Activated T-helper 1 cell treated with Interleukin-2 at 50 U/mL for 16 hours (primary cell): Measurements from ENCODE around the gene IRF2.

ENCODE experiments used
- DNase-seq: peaks from one replicate; pipeline ENCODE4 v3.0.0-alpha.2; 2020; ENCODE audit warnings: low read depth

IRF2 gene

DNA sequence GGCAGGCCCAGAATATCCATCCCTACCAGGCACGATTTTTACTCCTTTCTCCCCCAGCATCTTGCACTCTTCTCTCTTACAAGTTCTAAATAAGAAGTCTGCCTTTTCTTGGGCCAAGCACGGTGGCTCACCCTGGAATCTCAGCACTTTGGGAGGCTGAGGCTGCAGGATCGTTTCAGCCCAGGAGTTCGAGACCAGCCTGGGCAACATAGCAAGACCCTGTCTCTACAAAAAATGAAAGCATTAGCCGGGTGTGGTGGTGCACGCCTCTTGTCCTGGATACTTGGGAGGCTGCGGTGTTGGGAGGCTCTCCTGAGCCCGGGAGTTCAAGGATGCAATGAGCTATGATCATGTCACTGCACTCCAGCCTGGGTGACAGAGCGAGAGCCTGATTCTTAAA, 64.8 kb downstream of the IRF2 start:
- no peak for DNase-seq

DNA sequence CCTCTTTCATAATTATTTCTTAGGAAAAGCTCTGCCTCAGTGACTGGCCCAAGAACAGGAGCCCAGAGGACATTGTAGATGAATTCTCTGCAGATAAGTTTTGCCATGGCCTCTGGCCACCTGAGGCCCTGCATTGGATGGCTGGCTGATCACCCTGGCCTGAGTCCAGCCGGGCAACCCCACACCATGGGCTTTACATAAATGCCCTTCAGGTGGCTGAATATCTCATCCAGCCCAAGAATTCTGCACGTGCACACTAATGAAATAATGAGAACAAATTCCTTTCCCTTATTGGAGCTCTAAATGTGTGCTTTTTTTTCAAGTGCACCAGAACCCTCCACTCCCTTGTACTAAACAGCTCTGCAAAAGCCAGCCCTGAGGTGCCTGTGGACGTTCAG, 65.7 kb downstream of the IRF2 start:
- no peak for DNase-seq

DNA sequence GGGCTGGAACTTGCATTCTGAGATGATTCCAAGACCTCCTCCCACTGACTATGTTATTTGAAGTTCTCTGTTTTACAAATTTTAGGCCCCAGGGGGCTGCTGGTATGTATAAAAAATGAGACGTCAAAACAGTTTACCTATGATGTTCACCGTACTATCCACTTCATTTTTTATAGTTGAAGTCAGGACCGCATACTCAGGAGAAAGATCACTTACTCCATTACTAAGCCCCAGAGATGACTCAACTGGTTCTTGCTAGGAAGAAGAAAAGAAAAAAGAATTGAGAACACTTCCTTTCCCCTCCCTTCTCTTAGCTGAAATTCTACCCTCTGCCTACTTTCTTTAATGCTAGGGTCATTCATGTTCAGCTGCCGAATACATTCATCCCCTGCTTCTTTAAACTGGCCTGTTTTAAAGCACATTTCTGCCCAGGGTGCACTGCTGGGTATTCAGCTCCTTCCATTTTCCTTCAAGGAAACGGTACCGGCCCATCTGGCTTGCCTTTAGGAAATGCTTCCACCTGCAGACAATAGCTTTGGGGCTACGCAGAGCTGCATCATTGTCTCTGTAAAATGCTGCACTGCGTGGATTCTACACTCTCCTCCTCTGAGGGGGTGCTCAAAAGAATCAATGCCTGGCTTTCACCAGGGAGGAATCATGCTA, 66.2 kb downstream of the IRF2 start:
- DNase-seq = no peak

DNA sequence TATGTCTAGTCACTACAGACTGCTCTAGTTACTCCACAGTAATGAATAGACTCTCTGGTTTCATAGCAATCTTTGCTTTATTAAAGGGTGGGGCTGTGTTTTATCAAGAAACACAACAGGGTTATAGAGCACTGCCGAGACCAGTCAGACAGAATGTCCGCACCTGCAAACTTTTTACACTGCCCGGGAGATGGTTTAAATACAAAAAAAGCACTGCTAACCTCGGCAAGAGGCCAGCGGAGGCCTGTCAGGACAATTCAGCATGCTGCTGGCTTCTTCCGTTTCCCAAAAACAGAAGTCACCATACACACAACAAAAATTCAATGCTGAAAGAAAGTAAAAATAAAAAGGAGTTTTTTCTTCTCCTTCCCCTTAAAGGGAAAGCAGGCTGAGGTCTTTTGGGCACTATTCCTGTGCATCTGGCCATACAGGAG, 67.4 kb downstream of the IRF2 start:
- DNase-seq = no peak

DNA sequence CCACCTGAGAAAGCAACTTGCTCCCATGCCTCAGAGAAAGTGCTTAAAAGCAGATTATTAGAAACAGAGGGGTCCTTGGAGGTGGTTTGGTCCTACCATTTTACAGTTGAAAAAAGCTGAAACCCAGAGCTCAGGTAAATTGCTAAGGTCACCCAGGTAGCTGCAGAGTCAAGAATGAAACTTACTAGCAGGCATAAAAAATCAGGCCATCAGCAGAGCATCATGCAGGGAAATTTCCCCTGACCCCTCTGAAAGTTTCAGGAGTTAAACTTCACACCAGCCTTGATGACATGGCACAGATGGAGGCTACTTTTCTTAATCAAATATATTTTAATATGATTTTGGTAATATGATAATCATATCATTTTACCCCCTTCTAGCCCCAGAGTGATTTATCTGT, 70.3 kb downstream of the IRF2 start:
- DNase-seq = no peak

DNA sequence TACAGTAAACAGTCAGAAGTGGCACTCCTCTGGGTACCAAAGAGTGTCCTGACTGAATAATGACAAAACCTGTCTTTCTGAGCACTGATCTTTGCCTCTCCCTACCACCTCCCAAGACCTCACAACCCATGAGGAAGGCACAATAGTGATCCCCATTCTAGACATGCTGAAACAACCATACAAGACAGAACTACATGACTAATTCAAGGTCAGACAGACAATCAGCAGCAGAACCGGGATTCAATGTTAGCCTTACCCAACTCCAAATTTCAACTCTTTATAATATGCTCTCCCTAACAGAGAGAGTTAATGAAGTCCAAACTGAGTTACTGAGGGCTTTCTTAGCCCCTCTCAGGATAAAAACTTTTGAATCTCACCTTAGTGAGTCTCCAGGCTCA, 71.0 kb downstream of the IRF2 start:
- DNase-seq = no peak

DNA sequence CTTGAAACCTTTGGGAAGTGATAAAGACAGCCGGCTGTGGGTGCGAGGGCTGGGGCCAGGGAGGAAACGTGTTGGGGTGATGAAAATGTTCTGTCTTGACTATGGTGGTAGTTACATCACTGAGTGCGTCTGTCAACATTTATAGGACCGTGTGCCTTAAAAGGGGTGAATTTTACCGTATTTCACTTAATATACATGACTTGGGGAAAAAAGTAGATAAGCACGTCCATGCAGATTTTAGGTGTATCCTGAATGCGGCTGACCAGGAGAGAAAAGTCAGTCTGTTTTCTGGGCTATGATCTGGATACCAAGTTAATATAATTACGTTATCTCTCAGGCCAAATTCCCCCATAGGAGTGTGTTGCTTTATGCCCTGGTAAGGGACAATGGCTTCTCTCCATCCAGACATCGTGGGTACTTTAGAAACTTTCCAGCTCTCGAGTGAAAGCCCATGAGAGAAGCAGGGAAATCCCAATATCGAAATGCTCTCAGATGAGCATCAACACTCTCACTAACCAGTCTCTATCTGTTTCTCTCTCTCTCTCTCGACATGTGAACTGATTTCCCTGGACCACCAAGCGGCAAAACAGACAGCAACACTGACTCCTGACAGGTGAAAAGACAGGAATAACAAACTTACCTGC, 71.5 kb downstream of the IRF2 start:
- DNase-seq = no peak

DNA sequence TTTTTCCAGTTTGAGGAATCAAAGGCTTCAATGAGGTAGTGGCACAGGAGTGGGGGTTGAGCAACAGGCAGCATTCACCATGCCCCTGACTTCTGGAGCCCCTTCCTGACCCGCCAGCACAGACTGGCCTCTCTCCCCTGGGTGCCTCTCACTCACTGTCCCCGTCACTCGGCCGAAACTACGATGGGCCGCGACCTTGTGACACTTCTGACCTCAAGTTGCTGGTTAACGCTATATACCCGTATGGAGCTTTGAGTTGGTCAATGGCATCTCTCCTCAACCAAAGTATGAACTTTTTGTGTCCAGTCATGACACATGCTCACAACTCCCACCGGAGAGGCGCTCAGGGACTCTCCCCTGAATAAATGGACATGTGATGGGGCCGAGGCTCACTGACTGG, 72.1 kb downstream of the IRF2 start:
- DNase-seq = no peak

DNA sequence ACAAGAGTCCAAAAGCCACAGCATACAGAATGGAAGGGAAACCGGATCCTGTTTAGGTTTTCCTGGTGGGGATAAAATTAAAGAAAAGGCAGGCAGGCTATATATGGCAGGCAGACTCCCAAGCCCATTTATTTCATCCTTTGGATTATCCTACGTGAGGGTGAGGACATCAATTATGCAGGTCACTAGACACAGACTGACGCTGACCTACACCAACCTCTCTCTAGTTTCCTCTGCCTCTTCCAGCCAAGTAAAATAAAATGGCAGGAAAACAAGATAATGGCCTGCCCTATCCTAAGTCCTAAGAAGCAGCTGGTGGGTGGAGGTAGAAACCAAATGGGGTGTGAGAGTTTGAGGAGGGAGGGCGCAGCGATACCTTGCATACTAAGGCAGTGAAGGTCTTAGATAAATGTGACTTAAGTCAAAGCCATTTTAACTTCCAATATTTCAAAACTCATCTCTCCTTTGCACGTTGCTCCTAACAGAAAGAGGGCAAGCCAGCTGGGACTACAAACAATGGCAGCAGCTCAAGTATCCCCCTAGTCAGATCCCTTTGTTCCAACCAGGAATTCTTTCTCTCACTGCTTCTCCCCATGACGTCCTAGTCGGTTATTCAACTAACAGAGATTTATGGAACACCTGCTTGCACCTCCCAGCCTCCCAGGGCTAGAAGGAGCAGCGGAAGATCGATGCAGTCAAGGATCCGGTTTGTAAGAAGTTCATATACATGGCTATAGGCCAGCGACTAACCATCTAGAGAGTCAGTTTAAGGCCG, 72.8 kb downstream of the IRF2 start:
- no peak for DNase-seq

DNA sequence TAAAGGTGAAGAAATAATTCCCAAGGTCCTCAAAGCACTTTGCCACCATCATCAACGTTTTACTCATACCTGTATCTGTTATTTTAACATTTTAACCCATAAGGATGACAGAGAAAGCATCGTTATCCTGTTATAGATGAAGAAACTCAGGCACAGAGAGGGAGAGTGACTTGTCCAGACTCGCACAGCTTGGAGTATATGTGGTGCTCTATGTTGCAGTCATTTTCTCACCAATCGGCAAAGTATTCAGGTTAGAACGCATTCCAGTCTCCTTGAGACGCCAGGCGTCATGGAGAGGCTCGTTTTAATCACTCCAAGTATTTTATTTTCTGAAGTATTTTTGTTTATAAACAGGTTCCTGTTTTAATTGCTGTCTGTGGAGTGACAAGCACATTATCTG, 73.5 kb downstream of the IRF2 start:
- no peak for DNase-seq

DNA sequence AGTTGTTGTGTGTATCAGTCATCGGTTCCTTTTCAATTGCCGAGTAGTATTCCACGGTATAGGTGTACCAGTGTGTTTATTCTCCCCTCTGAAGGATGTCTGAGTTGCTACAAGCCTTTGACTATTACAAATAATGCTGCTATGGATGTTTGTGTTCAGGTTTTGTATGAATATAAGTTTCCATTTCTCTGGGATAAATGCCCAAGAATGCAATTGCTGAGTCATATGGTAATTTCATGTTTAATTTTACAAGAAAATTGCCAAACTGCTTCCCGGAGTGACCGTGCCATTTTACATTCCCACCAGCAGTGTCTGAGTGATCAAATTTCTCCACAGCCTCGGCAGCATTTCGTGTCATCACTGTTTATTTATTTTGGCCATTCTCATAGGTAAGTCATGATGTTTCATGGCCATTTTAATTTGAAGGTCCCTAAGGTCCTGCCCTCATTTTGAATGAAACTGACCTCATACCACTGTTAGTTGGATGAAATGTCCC, 73.9 kb downstream of the IRF2 start:
- DNase-seq = no peak

DNA sequence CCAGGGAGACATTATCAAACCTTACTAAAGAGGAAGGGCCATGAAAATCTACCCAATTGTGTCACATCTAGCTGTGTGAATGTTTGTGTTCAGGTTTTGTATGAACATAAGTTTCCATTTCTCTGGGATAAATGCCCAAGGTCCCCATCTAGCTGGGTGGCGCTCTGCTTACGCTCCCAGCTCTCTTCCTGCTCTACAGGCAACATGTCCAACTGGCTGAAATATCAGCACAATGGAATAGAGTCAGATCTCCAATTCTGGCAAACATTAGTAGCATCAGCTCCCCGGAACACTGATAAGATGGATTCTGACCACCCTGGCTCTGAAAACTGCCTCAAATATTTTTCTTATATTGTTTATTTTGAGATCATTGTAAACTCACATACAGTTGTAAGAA, 74.8 kb downstream of the IRF2 start:
- no peak for DNase-seq

DNA sequence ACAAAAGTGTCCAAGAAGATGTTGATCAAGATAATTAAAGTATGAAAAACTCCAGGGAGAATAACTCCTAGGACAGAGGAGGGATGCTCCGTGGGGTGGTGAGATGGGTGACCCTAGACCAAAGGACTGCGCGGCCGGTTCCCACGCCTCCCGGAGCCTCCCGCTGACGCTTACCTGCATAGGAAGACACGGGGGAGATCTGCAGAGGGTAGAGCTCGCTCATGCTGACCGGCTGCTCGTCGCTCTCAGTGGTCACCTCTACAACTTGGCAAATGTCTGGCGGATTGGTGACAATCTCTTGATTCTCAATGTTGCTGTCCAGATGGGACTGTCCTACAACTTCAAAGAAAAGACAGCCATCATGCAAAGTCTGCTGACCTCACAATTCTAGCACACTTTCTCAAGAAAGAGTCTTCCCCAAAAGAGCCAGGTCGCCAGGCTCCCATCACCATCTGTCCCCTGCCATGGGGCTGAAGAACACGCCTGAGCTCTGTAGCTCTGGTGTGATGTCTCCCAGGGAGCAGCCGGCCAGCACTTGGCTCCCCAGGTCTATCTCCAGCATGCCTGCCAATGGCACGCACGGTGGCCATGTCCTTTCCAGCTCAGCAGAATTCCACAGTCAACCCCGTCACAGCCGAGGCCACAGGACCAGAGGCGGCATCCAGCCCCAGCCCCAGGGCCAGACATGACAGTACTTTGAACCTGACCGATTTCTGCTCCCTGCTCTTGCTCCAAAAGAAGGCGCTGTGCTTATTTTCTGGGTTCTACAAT, 75.4 kb downstream of the IRF2 start:
- no peak for DNase-seq

DNA sequence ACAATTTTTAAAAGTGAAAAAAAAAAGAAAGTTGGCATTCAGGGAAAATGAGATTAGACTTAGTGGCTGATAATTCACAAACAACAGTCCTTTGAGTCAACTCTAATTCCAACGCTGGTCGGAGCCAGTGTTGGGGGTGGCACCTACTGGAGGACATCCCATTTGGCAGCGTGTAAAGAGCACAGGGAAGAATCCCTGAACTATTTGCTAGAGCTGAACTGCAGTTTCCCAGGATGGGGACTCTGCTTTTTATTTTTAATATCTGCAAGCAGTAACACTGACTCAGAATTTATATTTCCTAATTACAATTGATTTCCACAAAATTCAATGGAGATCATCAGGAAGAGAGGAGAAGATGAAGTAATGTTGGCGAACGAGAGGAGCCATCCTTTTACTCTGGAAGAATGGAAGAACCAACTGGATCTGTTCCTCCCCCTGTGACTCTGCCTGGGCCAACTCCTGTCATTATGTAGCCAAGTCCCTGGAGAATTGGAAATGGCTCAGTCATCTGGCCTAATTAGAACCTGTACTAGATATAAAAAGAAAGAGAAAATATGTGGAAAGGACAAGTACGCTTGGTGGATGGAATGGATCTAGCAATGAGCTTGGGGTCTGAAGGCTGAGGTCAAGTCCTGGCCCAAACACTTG, 76.7 kb downstream of the IRF2 start:
- no peak for DNase-seq

DNA sequence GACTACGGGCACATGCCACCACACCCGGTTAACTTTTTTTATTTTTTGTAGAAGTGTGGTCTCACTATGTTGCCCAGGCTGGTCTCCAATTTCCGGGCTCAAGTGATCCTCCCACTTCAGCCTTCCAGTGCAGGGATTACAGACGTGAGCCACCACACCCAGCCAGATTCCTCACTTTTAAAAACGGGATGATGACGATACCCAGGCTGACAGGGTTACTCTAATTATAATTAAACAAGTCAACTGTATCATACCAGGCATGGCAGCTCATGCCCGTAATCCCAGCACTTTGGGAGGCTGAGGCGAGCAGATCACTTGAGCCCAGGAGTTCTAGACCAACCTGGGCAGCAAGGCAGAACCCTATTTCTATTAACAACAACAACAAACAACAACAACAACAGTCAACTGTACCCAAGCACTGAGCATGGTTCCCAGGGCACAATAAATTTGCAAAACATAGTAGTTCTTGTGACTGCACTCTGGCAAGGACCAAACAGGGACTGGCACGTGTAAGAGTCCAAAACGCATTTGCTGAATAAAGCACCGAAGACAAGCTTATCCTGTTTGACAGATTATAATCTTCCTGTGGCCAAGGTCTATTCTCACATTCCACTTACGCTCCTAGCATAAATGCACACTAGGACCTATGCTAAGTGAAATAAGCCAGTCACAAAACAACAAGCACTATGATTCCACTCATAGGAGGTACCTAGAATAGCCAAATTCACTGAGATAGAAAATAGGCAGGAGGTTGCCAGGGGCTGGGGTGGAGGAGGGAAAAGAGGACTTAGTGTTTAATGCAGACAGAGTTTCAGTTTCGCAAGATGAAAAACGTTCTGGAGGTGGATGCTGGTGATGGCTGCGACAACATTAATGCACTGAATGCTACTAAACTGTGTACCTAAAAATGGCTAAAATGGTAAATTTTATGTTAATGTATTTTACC, 77.5 kb downstream of the IRF2 start:
- no peak for DNase-seq

DNA sequence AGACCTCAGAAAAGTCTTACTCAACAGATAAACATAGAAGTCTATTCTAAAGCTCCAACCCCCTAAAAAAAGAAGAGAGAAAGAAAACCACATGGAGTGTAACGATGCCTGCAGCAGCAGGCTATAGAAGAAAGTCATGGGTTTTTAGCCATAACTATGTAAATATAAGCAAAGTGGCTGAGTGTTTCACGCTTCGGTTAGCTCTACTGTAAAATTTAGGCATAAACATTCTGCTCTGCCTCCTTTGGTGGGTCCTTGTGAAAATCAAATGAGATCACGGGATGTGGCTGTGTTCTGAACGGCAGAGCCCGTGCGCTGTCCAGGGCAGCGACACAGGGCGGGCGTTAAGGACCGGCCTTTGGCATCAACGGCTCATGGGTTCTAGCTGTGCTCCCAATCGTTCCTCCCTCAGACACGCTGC, 78.4 kb downstream of the IRF2 start:
- DNase-seq = no peak

DNA sequence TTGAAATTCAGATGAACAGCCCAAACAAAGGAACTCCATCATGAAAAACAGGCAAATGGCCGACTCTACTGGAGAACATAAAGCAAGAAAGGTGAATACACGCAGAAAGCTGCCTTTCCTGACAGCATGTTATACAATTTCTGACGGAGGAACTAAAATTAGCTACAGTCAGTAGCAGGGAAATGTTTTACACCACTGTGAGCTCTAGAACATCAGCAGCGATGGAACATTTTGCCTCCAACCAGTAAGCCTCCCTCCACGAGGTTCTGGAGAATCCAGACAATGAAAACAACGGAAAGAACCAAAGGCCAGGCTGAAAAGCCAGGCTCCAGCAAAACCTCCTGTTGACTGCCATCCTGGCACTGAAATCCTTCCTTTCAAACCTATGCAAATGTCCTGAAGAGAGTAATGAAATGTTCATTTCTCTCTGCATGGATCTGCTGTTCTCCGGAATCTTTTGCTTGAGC, 78.9 kb downstream of the IRF2 start:
- DNase-seq = no peak

DNA sequence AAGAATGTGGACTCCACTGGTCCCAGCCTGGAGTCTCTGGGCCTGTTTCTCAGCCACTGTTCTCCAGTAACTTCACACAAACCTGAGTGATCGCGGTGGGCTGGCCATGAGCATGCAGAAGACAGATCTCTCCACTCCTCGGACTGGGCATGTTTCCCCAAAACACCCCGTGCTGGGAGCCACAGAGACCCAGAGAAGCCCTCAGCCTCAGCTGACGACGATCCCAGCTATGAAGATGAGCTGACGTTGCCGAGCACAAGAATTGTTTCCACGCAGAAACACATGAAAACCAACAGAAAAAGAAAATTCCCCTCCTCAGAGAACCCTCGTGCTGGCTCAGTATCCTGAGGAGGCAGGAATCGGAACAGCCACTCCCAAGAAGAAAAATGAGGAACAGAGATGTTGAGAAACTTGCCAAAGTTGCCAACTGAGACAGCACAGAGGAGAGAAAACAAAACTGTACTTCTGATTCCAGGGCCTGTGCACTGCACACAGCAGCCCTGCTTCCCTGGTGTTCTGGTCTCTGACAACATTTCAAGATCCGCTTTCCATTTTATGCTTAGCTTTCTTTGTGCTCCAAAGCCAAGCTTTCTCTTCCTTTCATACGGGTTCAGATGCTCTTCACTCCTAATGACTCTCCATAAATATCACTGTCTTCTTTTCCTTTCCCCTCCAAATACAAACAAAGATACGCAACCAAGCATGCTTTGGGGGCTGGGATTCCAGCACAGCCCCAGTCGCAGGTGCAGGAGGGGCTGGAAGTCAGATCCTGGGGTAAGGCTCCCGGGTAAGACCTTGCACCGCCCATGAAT, 81.4 kb downstream of the IRF2 start:
- DNase-seq = no peak

DNA sequence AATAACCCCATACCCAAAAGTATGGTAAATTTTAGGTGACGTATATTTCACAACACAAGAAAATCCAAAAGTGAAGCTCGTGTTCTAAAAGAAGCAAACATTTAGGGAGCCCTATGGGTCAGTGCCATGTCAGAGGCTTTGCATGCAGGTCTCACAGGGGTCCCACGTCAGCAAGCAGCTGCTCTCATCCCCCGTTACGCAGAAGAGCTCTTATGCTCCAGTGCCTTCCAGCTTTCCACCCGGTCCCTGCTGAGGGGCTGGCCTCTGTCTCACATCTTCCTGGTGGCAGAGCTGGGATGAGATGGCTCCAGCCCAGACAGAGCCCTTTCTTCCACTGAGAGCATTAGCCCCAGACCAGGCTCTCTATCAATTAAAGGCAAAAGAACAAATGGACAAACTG, 82.0 kb downstream of the IRF2 start:
- DNase-seq = no peak
